SK-N-SH treated with all-trans-retinoic acid at 6 μM for 48 hours (cell line): Measurements from ENCODE around the gene MYBL2.

Experiments used
- PATZ1 ChIP-seq: fragments of 250-450 bp; sonication (Bioruptor Pico); IDR thresholded peaks from 2 replicates; pipeline ENCODE4 v1.8.0; 2020; ENCODE audit warnings: mild to moderate bottlenecking, moderate library complexity, borderline replicate concordance
- ZFP3 ChIP-seq: fragments of 250-450 bp; sonication (Bioruptor Pico); IDR thresholded peaks from 2 replicates; pipeline ENCODE4 v1.5.0; 2020; ENCODE audit warnings: mild to moderate bottlenecking, moderate library complexity
- TF ChIP-seq, protein P1 (sequence below): fragments of 250-450 bp; sonication (Bioruptor Pico); IDR thresholded peaks from 2 replicates; pipeline ENCODE4 v1.5.0; 2020; ENCODE audit warnings: mild to moderate bottlenecking, moderate library complexity

DNA sequence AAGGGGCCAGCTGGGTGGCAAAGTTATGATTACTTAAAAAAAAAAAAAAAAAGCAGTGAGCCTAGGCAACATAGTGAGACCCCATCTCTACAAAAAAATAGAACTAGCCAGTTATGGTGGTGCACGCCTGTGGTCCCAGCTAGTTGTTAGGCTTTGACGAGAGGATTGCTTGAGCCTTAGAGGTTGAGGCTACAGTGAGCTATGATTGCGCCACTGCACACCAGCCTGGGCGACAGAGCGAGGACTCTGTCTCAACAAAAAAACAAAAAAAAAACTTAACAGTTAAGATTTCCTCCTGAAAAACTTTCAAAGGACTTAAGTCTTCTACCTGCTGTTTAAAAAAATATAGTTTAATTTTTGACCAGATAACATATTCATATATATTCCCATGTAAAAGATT lies 57.5 kb downstream of the MYBL2 start:
- TF ChIP-seq, protein P1, sequence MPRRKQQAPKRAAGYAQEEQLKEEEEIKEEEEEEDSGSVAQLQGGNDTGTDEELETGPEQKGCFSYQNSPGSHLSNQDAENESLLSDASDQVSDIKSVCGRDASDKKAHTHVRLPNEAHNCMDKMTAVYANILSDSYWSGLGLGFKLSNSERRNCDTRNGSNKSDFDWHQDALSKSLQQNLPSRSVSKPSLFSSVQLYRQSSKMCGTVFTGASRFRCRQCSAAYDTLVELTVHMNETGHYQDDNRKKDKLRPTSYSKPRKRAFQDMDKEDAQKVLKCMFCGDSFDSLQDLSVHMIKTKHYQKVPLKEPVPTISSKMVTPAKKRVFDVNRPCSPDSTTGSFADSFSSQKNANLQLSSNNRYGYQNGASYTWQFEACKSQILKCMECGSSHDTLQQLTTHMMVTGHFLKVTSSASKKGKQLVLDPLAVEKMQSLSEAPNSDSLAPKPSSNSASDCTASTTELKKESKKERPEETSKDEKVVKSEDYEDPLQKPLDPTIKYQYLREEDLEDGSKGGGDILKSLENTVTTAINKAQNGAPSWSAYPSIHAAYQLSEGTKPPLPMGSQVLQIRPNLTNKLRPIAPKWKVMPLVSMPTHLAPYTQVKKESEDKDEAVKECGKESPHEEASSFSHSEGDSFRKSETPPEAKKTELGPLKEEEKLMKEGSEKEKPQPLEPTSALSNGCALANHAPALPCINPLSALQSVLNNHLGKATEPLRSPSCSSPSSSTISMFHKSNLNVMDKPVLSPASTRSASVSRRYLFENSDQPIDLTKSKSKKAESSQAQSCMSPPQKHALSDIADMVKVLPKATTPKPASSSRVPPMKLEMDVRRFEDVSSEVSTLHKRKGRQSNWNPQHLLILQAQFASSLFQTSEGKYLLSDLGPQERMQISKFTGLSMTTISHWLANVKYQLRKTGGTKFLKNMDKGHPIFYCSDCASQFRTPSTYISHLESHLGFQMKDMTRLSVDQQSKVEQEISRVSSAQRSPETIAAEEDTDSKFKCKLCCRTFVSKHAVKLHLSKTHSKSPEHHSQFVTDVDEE (CRISPR knock-in tag) = no peak
- no peak for TF ChIP-seq PATZ1
- no peak for TF ChIP-seq ZFP3
